ENCODE data around the gene ARPC1A.
"Not testable (repeated sequence)": the region's sequence is repeated elsewhere in the genome, so short reads cannot be mapped to it uniquely, and the experiment has no call there.

ARPC1A gene

DNA sequence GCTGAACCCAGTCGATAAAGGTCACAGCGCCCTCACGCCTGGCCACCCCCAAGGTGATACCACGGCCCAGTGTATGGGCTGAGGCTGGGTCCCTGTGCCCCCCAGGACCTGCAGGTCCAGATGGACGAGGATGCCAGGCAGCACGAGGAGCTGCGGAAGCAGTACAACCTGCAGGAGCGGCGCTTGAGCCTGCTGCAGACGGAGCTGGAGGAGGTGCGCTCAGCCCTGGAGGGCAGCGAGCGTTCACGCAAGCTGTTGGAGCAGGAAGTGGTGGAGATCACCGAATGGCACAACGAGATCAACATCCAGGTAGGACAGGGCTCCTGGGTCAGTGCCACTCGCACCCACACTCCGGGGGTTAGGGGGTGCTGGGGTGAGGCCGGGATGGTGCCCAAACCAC is 24.2 kb upstream of the ARPC1A start:
- Histone ChIP-seq H3K27me3 (ENCODE audit: control insufficient read depth, insufficient read depth, low read length) (no peaks in the 10 kb centered on the region), H3K9me3 (ENCODE audit: control insufficient read depth, insufficient read depth, low read length) (no peaks in the 10 kb centered on the region), H3K4me3 (ENCODE audit: low read depth, low read length) (no peak overlapping the region), H3K9ac (ENCODE audit: low read depth, low read length) (no peak overlapping the region), H3K27ac (ENCODE audit: low read depth, low read length) (no peak overlapping the region), H3K36me3 (ENCODE audit: control insufficient read depth, insufficient read depth, low read length) (no peaks in the 10 kb centered on the region), H3K4me1 (ENCODE audit: control insufficient read depth, insufficient read depth, low read length) (no peaks in the 10 kb centered on the region)

DNA sequence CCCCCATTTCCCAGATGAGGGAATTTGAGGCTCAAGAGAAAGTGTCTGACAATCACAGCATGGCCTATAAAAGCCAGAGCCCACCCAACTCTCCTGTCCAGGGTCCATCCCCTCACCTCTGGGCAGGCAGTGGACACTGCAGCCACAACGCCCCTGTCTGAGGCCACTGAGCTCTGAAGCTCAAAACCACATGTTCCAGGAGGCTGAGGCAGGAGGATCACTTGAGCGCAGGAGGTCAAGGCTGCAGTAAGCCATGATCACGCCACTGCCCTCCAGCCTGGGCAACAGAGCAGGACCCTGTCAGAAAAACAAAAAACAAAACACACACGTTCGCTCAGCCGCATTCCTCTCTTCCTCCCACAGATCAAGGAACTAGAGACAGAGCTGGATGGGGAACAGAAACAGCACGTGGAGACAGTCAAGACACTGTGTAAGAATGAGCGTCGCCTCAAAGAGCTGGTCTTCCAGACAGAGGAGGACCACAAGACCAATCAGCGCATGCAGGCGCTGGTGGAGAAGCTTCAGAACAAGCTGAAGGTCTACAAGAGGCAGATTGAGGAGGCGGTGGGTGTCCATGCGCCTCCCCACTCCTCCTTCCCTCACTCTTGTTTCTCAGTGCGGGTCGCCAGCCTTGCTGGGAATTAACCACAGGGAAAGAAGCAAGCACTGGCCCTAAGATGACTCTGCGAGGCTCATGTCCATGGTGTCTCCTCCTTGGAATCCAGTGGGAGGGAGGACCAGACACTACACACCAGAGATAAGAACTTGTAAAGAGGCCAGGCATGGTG is 20.0 kb upstream of the ARPC1A start:
- H3K9ac ChIP-seq (ENCODE audit: low read depth, low read length) = no peak overlapping the region
- no peak overlapping the region for H3K27ac ChIP-seq (ENCODE audit: low read depth, low read length)
- no peaks in the 10 kb centered on the region for H3K4me1 ChIP-seq (ENCODE audit: control insufficient read depth, insufficient read depth, low read length)
- H3K9me3 ChIP-seq (ENCODE audit: control insufficient read depth, insufficient read depth, low read length) = no peaks in the 10 kb centered on the region
- H3K4me3 ChIP-seq (ENCODE audit: low read depth, low read length) = no peak overlapping the region
- H3K36me3 ChIP-seq (ENCODE audit: control insufficient read depth, insufficient read depth, low read length) = no peaks in the 10 kb centered on the region
- no peaks in the 10 kb centered on the region for H3K27me3 ChIP-seq (ENCODE audit: control insufficient read depth, insufficient read depth, low read length)

DNA sequence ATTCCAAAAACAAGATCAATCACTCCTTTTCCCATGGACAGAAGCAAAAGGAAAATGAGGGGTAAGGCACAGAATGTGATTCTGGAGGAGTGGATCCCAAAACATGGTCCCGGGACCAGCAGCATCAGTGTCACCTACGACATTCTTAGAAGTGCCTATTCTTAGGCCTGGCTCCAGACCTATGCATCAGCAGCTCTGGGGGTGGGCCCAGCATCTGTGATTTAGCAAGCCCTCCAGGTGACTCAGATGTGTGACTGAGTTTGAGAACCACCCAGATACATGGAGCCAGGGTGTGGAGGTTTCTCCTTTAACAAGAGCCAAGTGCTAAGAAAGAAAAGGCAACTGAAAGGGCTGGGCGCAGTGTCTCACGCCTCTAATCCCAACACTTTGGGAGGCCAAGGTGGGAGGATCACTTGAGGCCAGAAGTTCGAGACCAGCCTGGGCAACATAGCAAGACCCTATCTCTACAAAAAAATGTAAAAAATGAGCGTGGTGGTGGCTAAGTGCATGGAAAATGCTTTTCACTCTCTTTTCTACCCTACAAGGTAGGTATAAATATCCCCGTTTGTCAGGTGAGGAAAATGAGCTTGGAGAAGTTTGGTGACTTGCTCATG is 17.1 kb upstream of the ARPC1A start:
- Histone ChIP-seq H3K27me3 (ENCODE audit: control insufficient read depth, insufficient read depth, low read length) (no peaks in the 10 kb centered on the region), H3K9me3 (ENCODE audit: control insufficient read depth, insufficient read depth, low read length) (no peaks in the 10 kb centered on the region), H3K36me3 (ENCODE audit: control insufficient read depth, insufficient read depth, low read length) (no peaks in the 10 kb centered on the region), H3K4me1 (ENCODE audit: control insufficient read depth, insufficient read depth, low read length) (no peaks in the 10 kb centered on the region), H3K4me3 (ENCODE audit: low read depth, low read length) (no peak overlapping the region), H3K9ac (ENCODE audit: low read depth, low read length) (no peak overlapping the region), H3K27ac (ENCODE audit: low read depth, low read length) (no peak overlapping the region)

DNA sequence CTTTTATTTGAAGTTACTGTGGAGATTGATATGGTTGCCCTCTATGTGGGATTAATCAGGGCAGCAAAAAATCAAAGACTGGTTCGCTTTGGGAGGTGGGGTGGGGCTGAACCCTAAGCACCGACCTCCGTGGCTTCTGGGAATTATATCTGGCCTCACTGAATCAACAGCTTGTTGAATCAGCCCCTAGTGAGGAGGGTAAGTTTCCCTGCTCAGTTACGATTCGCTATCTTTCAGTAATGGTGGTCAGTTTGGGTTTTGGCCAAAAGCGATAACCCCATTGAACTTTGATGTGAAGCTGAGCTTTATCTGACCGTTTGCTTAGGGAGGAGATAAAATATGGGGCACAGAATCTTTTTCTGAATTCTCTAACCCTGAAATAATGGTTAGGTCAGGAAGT is 16.6 kb upstream of the ARPC1A start:
- H3K9me3 ChIP-seq (ENCODE audit: control insufficient read depth, insufficient read depth, low read length) = no peaks in the 10 kb centered on the region
- H3K36me3 ChIP-seq (ENCODE audit: control insufficient read depth, insufficient read depth, low read length) = no peaks in the 10 kb centered on the region
- H3K27me3 ChIP-seq (ENCODE audit: control insufficient read depth, insufficient read depth, low read length) = no peaks in the 10 kb centered on the region
- H3K9ac ChIP-seq (ENCODE audit: low read depth, low read length) = no peak overlapping the region
- no peak overlapping the region for H3K27ac ChIP-seq (ENCODE audit: low read depth, low read length)
- no peaks in the 10 kb centered on the region for H3K4me1 ChIP-seq (ENCODE audit: control insufficient read depth, insufficient read depth, low read length)
- no peak overlapping the region for H3K4me3 ChIP-seq (ENCODE audit: low read depth, low read length)

DNA sequence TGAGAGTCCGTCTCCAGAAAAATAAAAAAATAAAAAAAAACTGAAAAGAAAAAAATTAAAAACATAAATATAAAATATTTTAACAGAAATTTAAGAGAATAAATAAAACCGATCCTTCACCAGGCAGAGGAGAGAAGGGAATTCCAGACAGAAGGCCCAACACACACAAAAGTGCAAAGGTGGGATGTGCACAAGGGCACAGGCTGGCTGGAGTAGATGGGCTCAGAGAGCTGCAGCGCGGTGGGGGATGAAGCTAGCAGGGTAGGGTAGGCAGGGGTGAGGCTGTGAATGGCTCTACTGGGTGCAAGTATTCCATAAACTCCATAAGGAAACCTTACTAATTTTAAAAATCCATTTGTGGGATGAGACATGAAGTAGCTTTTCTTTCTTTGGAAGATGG is 15.7 kb upstream of the ARPC1A start:
- H3K27ac ChIP-seq (ENCODE audit: low read depth, low read length) = no peak overlapping the region

DNA sequence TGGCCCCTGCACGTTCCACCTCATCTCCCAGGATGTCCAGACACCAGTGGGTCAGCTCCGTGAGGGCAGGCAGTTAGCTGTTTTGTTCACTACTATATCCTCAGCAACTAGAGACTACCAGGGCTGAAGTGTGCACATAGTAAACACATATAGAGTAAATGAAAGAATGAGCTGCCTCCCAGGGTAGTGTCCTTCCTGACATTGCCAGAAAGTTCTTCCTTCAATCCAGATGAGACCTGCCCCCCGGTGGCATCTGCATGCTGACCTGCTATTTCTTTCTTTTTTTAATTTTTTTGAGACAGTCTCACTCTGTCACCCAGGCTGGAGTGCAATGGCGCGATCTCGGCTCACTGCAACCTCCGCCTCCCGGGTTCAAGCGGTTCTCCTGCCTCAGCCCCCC is 14.0 kb upstream of the ARPC1A start:
- H3K36me3 ChIP-seq (ENCODE audit: control insufficient read depth, insufficient read depth, low read length) = no peaks in the 10 kb centered on the region
- H3K27me3 ChIP-seq (ENCODE audit: control insufficient read depth, insufficient read depth, low read length) = no peaks in the 10 kb centered on the region
- no peaks in the 10 kb centered on the region for H3K4me1 ChIP-seq (ENCODE audit: control insufficient read depth, insufficient read depth, low read length)
- H3K4me3 ChIP-seq (ENCODE audit: low read depth, low read length) = no peak overlapping the region
- no peak overlapping the region for H3K9ac ChIP-seq (ENCODE audit: low read depth, low read length)
- H3K27ac ChIP-seq (ENCODE audit: low read depth, low read length) = no peak overlapping the region
- H3K9me3 ChIP-seq (ENCODE audit: control insufficient read depth, insufficient read depth, low read length) = no peaks in the 10 kb centered on the region

More for the DNA sequence above, 15.7 kb upstream of the ARPC1A start:
- Histone ChIP-seq H3K4me1 (ENCODE audit: control insufficient read depth, insufficient read depth, low read length) (no peaks in the 10 kb centered on the region), H3K9me3 (ENCODE audit: control insufficient read depth, insufficient read depth, low read length) (no peaks in the 10 kb centered on the region), H3K9ac (ENCODE audit: low read depth, low read length) (no peak overlapping the region), H3K27me3 (ENCODE audit: control insufficient read depth, insufficient read depth, low read length) (no peaks in the 10 kb centered on the region), H3K36me3 (ENCODE audit: control insufficient read depth, insufficient read depth, low read length) (no peaks in the 10 kb centered on the region), H3K4me3 (ENCODE audit: low read depth, low read length) (no peak overlapping the region)

DNA sequence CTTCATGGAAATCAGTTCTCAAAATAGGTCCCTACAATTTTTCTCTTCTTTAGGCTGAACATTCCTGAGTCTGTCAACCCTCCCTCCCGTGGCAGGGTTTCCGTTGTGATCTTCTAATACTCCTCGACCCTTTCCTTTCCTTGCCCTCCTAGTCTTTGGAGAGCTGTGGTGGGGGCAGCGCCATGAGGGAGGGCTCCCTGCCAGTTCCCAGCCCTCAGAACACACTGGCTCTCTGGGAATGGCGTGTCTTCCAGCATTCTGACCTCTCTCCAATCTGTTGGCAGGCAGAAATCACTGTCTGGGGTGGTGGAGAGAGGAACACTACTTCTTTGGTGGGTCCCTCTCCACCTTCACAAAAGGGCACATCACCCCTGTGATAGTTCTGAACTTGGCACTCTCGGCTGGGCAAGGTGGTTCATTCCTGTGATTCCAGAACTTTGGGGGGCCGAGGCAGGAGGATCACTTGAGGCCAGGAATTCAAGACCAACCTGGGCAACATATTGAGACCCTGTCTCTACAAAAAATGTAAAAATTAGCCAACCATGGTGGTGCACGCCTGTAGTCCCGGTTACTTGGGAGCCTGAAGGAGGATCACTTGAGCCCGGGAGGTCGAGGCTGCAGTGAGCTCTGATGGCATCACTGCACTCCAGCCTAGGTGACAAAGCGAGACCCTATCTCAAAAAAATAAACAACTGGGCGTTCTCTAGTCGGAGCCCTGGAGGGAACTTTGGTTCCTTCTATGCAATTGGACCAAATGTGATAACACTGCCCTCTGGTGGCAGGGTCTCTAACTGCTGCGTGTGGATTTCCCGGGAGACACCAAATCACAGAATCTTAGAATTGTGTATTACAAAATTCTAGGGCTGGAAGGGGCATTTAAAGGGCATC is 13.1 kb upstream of the ARPC1A start:
- Histone ChIP-seq H3K27ac (ENCODE audit: low read depth, low read length) (no peak overlapping the region), H3K9ac (ENCODE audit: low read depth, low read length) (no peak overlapping the region), H3K9me3 (ENCODE audit: control insufficient read depth, insufficient read depth, low read length) (no peaks in the 10 kb centered on the region), H3K4me3 (ENCODE audit: low read depth, low read length) (no peak overlapping the region), H3K27me3 (ENCODE audit: control insufficient read depth, insufficient read depth, low read length) (no peaks in the 10 kb centered on the region), H3K4me1 (ENCODE audit: control insufficient read depth, insufficient read depth, low read length) (no peaks in the 10 kb centered on the region), H3K36me3 (ENCODE audit: control insufficient read depth, insufficient read depth, low read length) (no peaks in the 10 kb centered on the region)

DNA sequence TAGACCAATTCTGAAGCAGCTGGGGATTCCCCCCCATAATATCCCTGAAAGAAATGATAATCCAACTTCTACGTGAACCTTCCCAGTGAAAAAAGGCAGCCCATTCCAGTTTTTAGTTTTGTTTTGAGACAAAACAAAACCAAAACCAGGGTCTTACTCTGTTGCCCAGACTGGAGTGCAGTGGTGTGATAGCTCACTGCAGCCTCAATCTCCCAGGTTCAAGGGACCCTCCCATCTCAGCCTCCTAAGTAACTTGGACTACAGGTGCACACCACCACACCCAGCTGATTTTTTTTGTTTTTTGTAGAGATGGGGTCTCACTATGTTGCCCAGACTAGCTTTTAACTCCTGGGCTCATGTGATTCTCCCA is 12.5 kb upstream of the ARPC1A start:
- H3K4me1 ChIP-seq (ENCODE audit: control insufficient read depth, insufficient read depth, low read length) = no peaks in the 10 kb centered on the region
- H3K27ac ChIP-seq (ENCODE audit: low read depth, low read length) = no peak overlapping the region
- no peak overlapping the region for H3K4me3 ChIP-seq (ENCODE audit: low read depth, low read length)
- H3K9ac ChIP-seq (ENCODE audit: low read depth, low read length) = no peak overlapping the region
- no peaks in the 10 kb centered on the region for H3K36me3 ChIP-seq (ENCODE audit: control insufficient read depth, insufficient read depth, low read length)
- no peaks in the 10 kb centered on the region for H3K27me3 ChIP-seq (ENCODE audit: control insufficient read depth, insufficient read depth, low read length)
- H3K9me3 ChIP-seq (ENCODE audit: control insufficient read depth, insufficient read depth, low read length) = no peaks in the 10 kb centered on the region

DNA sequence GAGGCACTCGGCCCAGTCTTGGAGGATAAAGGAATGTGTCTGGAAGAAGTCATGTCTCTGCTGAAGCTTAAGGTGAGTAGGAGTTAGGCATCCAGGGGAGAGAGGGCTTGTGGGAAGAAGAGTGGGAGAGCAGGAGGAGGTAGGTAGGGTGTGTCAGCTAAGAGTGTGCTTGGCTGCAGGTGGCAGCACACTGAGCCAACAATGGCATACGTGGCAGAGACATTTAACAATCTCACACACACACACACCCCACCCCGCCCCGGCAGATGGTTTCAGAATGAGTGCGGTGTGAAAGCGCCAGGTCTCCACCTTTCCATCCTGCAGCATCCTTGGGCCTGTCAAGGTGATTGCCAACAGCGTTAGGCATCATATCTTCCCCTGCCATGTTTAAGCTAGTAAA is 11.2 kb upstream of the ARPC1A start:
- H3K4me1 ChIP-seq (ENCODE audit: control insufficient read depth, insufficient read depth, low read length) = no peaks in the 10 kb centered on the region
- no peaks in the 10 kb centered on the region for H3K9me3 ChIP-seq (ENCODE audit: control insufficient read depth, insufficient read depth, low read length)
- H3K4me3 ChIP-seq (ENCODE audit: low read depth, low read length) = no peak overlapping the region
- no peaks in the 10 kb centered on the region for H3K27me3 ChIP-seq (ENCODE audit: control insufficient read depth, insufficient read depth, low read length)
- no peaks in the 10 kb centered on the region for H3K36me3 ChIP-seq (ENCODE audit: control insufficient read depth, insufficient read depth, low read length)
- H3K9ac ChIP-seq (ENCODE audit: low read depth, low read length) = no peak overlapping the region
- no peak overlapping the region for H3K27ac ChIP-seq (ENCODE audit: low read depth, low read length)

DNA sequence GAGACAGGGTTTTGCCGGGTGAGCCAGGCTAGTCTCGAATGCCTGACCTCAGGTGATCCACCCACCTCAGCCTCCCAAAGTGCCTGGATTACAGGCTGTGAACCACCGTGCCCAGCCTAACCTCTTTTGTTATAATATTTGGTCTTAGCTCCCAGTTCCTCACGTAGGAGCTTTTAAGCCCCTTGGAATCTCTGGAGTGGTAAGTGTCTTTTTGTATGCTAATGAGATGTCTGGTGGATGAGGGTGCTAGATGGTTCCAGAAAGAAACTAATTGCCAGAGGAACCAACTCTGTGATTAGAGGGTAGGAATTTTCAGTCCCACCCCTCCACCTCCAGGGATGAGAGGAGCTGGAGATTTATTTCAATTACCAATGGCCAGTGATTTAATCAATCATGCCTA is 5.3 kb upstream of the ARPC1A start:
- no peaks in the 10 kb centered on the region for H3K27me3 ChIP-seq (ENCODE audit: control insufficient read depth, insufficient read depth, low read length)
- peaks cover 18% of the 10 kb centered on the region for H3K4me1 ChIP-seq (ENCODE audit: control insufficient read depth, insufficient read depth, low read length)
- no peak overlapping the region for H3K9ac ChIP-seq (ENCODE audit: low read depth, low read length)
- no peaks in the 10 kb centered on the region for H3K36me3 ChIP-seq (ENCODE audit: control insufficient read depth, insufficient read depth, low read length)
- no peaks in the 10 kb centered on the region for H3K9me3 ChIP-seq (ENCODE audit: control insufficient read depth, insufficient read depth, low read length)
- H3K27ac ChIP-seq (ENCODE audit: low read depth, low read length) = peak overlapping the region; percentile 20
- H3K4me3 ChIP-seq (ENCODE audit: low read depth, low read length) = no peak overlapping the region

DNA sequence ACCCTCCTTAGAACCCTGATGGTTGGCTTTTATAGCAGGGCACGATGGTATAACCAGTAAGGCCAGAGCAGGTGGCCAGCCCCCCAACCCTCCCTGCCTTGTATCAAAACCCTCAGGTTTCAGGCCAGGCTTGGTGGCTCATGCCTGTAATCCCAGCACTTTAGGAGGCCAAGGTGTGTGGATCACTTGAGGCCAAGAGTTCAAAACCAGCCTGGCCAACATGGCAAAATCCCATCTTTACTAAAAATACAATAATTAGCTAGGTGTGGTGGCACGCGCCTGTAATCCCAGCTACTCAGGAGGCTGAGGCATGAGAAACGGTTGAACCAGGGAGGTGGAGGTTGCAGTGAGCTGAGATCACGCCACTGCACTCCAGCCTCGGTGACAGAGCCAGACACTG is 3.0 kb upstream of the ARPC1A start:
- not testable (repeated sequence) for H3K4me3 ChIP-seq (ENCODE audit: low read depth, low read length); H3K36me3 ChIP-seq (ENCODE audit: control insufficient read depth, insufficient read depth, low read length); H3K27ac ChIP-seq (ENCODE audit: low read depth, low read length)

More for the DNA sequence above, 3.0 kb upstream of the ARPC1A start:
- H3K9ac ChIP-seq (ENCODE audit: low read depth, low read length); H3K27me3 ChIP-seq (ENCODE audit: control insufficient read depth, insufficient read depth, low read length); H3K9me3 ChIP-seq (ENCODE audit: control insufficient read depth, insufficient read depth, low read length): not testable (repeated sequence)
- H3K4me1 ChIP-seq (ENCODE audit: control insufficient read depth, insufficient read depth, low read length) = peaks cover 21% of the 10 kb centered on the region
